C4-2B (cell line): ENCODE measurements around the gene CRYGN.

Experiments used
- ZFX ChIP-seq: fragments of 450-650 bp; IDR thresholded peaks from 2 replicates; pipeline ENCODE4 v1.6.1; 2017
- TF ChIP-seq, protein P1 (sequence below): fragments of 450-650 bp; conservative IDR thresholded peaks from 2 replicates; pipeline ENCODE4 v1.5.1; 2017; ENCODE audit warnings: mild to moderate bottlenecking

DNA sequence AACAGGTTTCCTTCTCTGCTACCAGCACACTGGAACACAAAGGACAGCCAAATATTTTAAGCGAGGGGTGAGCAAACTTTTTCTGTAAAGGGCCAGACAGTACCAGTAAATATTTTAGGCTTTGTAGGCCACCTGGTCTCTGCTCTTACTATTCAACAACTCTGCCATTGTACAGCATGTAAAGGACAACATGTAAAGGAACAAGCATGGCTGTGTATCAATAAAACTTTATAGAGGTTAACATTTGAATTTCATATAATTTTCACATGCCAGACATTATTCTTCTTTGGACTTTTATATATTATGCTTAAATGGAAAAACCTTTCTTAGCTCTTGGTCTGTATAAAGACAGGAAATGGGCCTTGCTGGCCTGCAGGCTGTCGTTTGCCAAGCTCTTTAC, 49.6 kb upstream of the CRYGN start:
- TF ChIP-seq, protein P1, sequence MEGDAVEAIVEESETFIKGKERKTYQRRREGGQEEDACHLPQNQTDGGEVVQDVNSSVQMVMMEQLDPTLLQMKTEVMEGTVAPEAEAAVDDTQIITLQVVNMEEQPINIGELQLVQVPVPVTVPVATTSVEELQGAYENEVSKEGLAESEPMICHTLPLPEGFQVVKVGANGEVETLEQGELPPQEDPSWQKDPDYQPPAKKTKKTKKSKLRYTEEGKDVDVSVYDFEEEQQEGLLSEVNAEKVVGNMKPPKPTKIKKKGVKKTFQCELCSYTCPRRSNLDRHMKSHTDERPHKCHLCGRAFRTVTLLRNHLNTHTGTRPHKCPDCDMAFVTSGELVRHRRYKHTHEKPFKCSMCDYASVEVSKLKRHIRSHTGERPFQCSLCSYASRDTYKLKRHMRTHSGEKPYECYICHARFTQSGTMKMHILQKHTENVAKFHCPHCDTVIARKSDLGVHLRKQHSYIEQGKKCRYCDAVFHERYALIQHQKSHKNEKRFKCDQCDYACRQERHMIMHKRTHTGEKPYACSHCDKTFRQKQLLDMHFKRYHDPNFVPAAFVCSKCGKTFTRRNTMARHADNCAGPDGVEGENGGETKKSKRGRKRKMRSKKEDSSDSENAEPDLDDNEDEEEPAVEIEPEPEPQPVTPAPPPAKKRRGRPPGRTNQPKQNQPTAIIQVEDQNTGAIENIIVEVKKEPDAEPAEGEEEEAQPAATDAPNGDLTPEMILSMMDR, result no peak
- no peak for TF ChIP-seq ZFX
